Erythroblast (primary cell): ENCODE measurements around the gene MPP3.

Source experiments
- DNase-seq, 2 experiments: peaks; one replicate each; lab custom pipeline; 2025; lab: John Stamatoyannopoulos, UW
- GATA1 ChIP-seq: IDR thresholded peaks from 2 replicates; pipeline ENCODE4 v1.6.1; 2011; ENCODE audit warnings: low read depth, mild to moderate bottlenecking, control low read depth, low read length, moderate library complexity
- POLR2A ChIP-seq: IDR thresholded peaks from 2 replicates; pipeline ENCODE4 v1.6.1; 2011; ENCODE audit warnings: mild to moderate bottlenecking, low read length

The MPP3 gene

GRCh38 chr17:43755389-43755875 is 77.5 kb downstream of the MPP3 start:
- DNase-seq, result peak; percentile 4 to 10
- TF ChIP-seq POLR2A (no peak), GATA1 (no peak)

- TF ChIP-seq POLR2A, result no peak
- TF ChIP-seq GATA1, result no peak
- no peak for DNase-seq
These were observed 78.0 kb downstream of the MPP3 start for GRCh38 chr17:43754947-43755346.

- DNase-seq, result no peak
- TF ChIP-seq GATA1, result no peak
- TF ChIP-seq POLR2A, result no peak
These were observed 79.3 kb downstream of the MPP3 start for GRCh38 chr17:43753493-43754129.
